Measurements from ENCODE around the gene LLCFC1. TPM values are rescaled to one million over a fixed set of nuclear protein-coding genes. Genes with fewer than 3 reads are reported as not detected.

The LLCFC1 gene
- total and polyA plus RNA-seq, 2 experiments from 2014 or later: not detected

DNA sequence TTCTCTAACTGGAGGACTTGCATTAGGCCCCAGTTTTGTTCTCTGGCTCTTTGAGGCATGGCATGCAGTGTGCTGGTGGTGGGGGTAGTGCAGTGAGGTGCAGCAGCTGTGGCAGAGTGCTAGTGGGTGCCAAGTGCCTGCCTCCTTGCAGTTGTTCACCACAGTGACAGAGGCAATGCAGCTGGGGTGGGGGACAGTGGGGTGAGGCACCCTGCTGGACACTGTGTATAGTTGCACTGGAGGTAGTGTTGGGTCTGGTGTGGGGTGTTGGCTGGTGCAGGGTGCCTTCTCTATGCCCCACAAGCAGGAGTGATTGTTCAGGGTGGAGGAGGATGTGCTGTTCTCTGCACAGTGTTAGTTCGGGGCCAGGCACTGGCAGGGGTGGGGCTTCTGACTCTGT, 44.5 kb downstream of the LLCFC1 start:
- H3K4me3 ChIP-seq: no peak overlapping the region
- no peaks in the 10 kb centered on the region for H3K79me2 ChIP-seq (replicated peaks; ENCODE audit: insufficient read depth)
- ATAC-seq (no peak), DNase-seq (ENCODE audit: low spot score) (no peak)
- no peaks in the 10 kb centered on the region for H3K27me3 ChIP-seq (ENCODE audit: insufficient read depth)
- no peaks in the 10 kb centered on the region for H3K36me3 ChIP-seq (ENCODE audit: insufficient read depth)
- Mint-ChIP-seq H3K36me3 (ENCODE audit: low read depth) (no peaks in the 10 kb centered on the region), H3K27me3 (ENCODE audit: insufficient read depth, low read depth, poor library complexity) (peaks cover 5% of the 10 kb centered on the region), H3K4me1 (no peaks in the 10 kb centered on the region), H3K9me3 (peaks cover 2% of the 10 kb centered on the region; the same call in 1 of the 3 replicates), H3K27ac (no peak overlapping the region), H3K4me3 (no peak overlapping the region)
- no peak overlapping the region for H3K27ac ChIP-seq (ENCODE audit: low read depth)
- no peaks in the 10 kb centered on the region for H3K4me1 ChIP-seq (ENCODE audit: insufficient read depth)
- H3K9me2 ChIP-seq (ENCODE audit: insufficient read depth): peaks cover 8% of the 10 kb centered on the region; the same call in 1 of the 2 replicates
- H3K4me2 ChIP-seq: no peak overlapping the region
- no peak for TF ChIP-seq ZNF462 (CRISPR knock-in tag; IDR thresholded peaks at IDR 0.05)
- no peak for TF ChIP-seq ZNF114 (CRISPR knock-in tag; IDR thresholded peaks at IDR 0.05)
- TF ChIP-seq, protein P1, sequence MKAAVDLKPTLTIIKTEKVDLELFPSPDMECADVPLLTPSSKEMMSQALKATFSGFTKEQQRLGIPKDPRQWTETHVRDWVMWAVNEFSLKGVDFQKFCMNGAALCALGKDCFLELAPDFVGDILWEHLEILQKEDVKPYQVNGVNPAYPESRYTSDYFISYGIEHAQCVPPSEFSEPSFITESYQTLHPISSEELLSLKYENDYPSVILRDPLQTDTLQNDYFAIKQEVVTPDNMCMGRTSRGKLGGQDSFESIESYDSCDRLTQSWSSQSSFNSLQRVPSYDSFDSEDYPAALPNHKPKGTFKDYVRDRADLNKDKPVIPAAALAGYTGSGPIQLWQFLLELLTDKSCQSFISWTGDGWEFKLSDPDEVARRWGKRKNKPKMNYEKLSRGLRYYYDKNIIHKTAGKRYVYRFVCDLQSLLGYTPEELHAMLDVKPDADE (IDR thresholded peaks at IDR 0.05): no peak
- TF ChIP-seq ZNF331 (CRISPR knock-in tag; IDR thresholded peaks at IDR 0.05; ENCODE audit: low read depth): no peak
- TF ChIP-seq EZH2 (IDR thresholded peaks at IDR 0.05; ENCODE audit: low read depth, unreplicated experiment): no peak
- no peak for TF ChIP-seq JUNB (IDR thresholded peaks at IDR 0.05; ENCODE audit: unreplicated experiment)
- no peak for TF ChIP-seq EZH2phosphoT487 (IDR thresholded peaks at IDR 0.05; ENCODE audit: unreplicated experiment)
- no peak for TF ChIP-seq CREB1 (CRISPR knock-in tag; IDR thresholded peaks at IDR 0.05; ENCODE audit: low read depth)
- TF ChIP-seq REST (IDR thresholded peaks at IDR 0.05; ENCODE audit: unreplicated experiment): no peak
- TF ChIP-seq STAT1 (IDR thresholded peaks at IDR 0.05; ENCODE audit: unreplicated experiment): no peak
- no peak for TF ChIP-seq POLR2AphosphoS5 (IDR thresholded peaks at IDR 0.05; ENCODE audit: low read depth)
- TF ChIP-seq, protein P2, sequence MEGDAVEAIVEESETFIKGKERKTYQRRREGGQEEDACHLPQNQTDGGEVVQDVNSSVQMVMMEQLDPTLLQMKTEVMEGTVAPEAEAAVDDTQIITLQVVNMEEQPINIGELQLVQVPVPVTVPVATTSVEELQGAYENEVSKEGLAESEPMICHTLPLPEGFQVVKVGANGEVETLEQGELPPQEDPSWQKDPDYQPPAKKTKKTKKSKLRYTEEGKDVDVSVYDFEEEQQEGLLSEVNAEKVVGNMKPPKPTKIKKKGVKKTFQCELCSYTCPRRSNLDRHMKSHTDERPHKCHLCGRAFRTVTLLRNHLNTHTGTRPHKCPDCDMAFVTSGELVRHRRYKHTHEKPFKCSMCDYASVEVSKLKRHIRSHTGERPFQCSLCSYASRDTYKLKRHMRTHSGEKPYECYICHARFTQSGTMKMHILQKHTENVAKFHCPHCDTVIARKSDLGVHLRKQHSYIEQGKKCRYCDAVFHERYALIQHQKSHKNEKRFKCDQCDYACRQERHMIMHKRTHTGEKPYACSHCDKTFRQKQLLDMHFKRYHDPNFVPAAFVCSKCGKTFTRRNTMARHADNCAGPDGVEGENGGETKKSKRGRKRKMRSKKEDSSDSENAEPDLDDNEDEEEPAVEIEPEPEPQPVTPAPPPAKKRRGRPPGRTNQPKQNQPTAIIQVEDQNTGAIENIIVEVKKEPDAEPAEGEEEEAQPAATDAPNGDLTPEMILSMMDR (conservative IDR thresholded peaks at IDR 0.05; ENCODE audit: low read depth in 2 of 2): no peak; a peak in 1 of 4 replicates
- no peak for TF ChIP-seq NANOG (IDR thresholded peaks at IDR 0.05; ENCODE audit: borderline replicate concordance)
- no peaks in the 10 kb centered on the region for H4K20me1 ChIP-seq (replicated peaks; ENCODE audit: insufficient read depth)
- no peak overlapping the region for H2AFZ ChIP-seq
- H3F3A ChIP-seq (replicated peaks; ENCODE audit: low read depth): no peaks in the 10 kb centered on the region

All from GM23338 (cell line).